Coronary artery (tissue), 2 donors: ENCODE measurements around the gene SIM2.

ENCODE experiments used
- DNase-seq: peaks from one replicate; pipeline ENCODE4 v3.0.0-alpha.2; 2017; ENCODE audit warnings: low spot score
- H3K27ac ChIP-seq, 2 donors: fragments of 200-600 bp; sonication (generic); one replicate each; pipeline ENCODE4 v1.5.1; 2016 to 2019
- H3K4me3 ChIP-seq: fragments of 200-600 bp; sonication (generic); 2 replicates; pipeline ENCODE4 v1.5.1; 2016; ENCODE audit warnings: mild to moderate bottlenecking, moderate library complexity
- TF ChIP-seq, protein P1 (sequence below): fragments of 200-600 bp; sonication (generic); IDR thresholded peaks from one replicate; pipeline ENCODE4 v1.5.1; 2019; ENCODE audit warnings: antibody characterized with exemption

Gene SIM2

DNA sequence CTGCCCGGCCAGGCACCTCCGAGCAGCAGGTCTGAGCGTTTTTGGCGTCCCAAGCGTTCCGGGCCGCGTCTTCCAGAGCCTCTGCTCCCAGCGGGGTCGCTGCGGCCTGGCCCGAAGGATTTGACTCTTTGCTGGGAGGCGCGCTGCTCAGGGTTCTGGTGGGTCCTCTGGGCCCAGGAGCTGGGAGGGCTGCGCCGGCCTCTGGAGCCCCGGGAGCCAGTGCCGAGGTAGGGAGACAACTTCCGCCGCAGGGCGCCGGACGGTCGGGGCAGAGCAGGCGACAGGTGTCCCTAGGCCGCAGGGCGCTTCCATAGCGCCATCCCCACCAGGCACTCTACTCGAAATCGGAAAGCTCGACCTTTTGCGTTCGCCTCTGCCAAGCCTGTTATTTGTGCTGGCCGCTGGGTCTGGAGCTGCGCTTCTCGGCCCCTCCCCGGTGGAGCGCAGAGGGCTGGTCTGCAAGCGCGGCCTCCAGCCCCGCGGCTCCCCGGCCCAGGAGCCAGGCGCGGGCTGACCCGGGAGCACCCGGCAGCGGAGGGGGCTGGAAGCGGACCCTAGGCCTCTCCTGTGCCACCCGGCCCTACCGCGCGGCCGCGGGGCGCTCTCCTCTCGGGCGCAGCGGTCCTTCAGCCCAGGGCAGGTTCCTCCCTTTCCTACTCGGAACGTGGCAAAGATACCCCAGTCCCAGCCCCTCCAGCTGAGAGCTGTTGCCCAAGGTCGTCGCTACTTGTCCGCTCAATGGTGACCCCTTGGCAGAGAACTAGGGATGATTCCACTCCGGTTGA lies 2.2 kb downstream of the SIM2 start:
- TF ChIP-seq, protein P1, sequence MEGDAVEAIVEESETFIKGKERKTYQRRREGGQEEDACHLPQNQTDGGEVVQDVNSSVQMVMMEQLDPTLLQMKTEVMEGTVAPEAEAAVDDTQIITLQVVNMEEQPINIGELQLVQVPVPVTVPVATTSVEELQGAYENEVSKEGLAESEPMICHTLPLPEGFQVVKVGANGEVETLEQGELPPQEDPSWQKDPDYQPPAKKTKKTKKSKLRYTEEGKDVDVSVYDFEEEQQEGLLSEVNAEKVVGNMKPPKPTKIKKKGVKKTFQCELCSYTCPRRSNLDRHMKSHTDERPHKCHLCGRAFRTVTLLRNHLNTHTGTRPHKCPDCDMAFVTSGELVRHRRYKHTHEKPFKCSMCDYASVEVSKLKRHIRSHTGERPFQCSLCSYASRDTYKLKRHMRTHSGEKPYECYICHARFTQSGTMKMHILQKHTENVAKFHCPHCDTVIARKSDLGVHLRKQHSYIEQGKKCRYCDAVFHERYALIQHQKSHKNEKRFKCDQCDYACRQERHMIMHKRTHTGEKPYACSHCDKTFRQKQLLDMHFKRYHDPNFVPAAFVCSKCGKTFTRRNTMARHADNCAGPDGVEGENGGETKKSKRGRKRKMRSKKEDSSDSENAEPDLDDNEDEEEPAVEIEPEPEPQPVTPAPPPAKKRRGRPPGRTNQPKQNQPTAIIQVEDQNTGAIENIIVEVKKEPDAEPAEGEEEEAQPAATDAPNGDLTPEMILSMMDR: no peak
- peak overlapping the region; percentile 58 for H3K4me3 ChIP-seq
- H3K27ac ChIP-seq: no peak overlapping the region
- DNase-seq: no peak

DNA sequence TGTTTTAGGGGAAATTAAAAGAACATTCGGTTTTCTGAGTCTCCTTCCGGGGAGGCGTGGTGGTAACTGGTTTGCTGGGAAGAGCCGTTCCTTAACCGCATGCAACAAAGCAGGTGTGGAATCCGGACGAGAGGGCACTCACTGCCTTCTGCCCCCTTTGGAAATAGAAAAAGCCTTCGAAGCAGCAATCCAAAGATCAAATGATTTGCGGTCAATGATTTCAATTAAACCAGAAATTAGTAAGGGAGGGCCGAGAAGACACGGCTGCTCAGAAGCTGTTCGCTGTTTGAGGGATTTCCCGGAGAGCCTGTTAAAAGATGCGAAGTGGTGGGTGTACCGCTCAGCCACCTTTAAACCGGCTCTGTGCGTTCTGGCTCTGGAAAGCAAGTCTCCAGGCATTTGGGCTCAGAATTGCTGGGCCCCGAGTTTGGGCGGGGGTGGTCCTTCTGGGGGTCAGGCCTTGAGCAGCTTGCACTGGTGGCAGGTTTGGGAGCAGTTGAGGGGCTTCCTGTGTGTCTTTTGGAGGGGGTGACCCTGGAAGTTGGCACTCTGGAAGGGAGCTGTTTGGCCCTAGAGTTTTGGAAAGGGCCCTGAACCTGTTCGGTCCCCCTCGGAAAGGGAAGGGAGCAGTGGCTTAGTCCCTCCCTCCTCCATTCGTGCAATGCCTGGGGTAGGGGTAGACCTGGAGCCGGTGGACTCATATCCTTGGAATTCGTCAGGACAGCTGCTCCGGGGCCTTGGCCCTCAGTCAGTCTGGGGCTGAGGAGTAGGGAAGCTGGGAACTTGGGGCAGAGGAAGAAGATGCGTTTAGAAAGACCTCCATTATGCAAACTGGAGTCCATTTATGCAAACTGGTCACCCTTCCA lies 3.1 kb downstream of the SIM2 start:
- DNase-seq: peak; percentile 58
- TF ChIP-seq, protein P1: no peak
- Histone ChIP-seq H3K4me3 (peak overlapping the region; percentile 58), H3K27ac (no peak overlapping the region)

DNA sequence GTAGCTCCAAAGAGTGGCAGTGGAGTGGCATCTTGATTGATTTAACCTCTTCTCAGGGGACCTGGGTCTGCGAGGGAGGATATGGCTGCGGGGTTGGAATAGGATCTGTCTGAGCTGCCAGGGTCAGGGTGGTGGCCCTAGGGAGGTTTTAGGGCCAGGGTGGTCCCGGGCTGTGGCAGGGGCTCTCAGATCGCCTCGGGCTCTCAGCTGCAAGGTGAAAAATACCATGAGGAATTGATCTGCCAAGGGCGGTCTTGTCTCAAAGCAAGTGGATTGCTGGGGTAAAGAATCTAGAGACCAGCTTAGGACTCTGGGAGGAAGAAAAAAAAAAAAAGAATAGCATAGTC lies 3.7 kb downstream of the SIM2 start:
- TF ChIP-seq, protein P1: no peak
- H3K27ac ChIP-seq: no peak overlapping the region
- DNase-seq: no peak
- no peak overlapping the region for H3K4me3 ChIP-seq

DNA sequence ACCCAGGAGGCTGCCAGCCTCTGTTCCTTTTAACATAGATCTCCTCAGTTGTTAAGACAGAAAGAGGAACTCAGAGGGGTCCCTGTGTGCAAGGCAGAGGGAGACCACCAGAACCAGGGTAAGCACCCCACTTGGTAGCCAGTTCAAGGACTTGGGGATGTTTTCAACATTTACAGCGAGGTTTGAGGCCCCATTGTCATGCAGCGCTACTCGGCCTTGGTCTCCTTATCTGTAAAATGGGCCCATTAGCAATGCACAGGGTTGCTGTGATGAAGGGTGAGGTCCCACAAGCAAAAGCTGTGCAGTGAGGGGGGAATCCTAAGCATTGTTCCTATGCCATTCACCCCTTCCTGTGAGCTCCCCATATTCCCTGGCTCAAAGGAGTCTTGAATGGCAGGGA lies 4.2 kb downstream of the SIM2 start:
- no peak overlapping the region for H3K27ac ChIP-seq

DNA sequence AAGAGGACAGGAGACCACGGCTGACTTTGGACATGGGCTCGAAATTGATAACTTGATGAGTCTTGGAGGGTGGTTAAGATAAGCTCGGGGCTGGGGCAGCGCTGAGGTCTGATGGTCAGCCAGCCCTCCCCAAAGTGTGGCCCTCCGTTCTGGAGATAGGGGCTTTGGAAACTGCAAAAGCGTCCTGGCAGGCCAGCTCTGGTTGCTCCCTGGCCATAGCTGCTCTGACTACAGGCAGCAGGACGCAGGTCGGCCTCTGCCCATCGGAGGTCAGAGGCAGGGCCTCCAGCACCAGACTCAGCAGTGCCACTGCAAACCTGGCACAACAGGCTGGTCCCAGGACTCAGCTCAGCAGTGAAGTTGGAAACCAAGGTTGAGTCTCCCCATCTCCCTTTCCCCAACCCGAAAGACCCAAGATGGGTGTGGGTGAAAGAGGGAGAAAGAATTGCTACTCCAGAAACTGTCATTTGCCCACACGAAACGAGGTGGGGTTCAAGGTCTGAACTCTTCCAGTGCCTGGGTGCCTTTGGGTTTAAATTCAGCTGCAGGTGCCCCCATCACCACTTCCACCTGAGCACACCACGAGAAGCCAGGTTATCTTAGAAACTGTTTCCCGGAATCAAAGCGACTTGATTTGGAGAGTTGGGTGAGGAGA lies 4.8 kb downstream of the SIM2 start:
- no peak for DNase-seq
- TF ChIP-seq, protein P1: no peak
- Histone ChIP-seq H3K27ac (no peak overlapping the region), H3K4me3 (no peak overlapping the region)

More for the DNA sequence above, 4.2 kb downstream of the SIM2 start:
- H3K4me3 ChIP-seq: no peak overlapping the region
- TF ChIP-seq, protein P1: no peak
- DNase-seq: no peak

DNA sequence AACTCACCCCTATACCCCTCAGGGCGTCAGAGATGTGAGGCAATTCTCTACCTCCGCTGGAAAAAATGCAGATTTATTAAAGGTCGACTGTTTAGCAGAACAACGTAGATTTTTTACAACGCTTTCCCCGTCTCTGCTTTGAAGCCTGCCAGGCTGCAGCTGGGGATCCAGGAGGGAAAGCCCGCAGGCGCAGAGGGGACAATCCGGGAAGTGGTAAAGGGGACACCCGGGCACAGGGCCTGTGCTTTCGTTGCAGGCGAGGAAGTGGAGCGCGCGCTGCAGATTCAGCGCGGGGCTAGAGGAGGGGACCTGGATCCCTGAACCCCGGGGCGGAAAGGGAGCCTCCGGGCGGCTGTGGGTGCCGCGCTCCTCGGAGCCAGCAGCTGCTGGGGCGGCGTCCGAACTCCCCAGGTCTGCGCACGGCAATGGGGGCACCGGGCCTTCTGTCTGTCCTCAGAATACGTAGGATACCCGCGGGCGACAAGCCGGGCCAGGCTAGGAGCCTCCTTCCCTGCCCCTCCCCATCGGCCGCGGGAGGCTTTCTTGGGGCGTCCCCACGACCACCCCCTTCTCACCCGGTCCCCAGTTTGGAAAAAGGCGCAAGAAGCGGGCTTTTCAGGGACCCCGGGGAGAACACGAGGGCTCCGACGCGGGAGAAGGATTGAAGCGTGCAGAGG lies 5.5 kb downstream of the SIM2 start:
- peak overlapping the region; percentile 63 for H3K4me3 ChIP-seq
- H3K27ac ChIP-seq: no peak overlapping the region
- DNase-seq: no peak
- TF ChIP-seq, protein P1: no peak
